ENCODE measurements around the gene SH3BP2.

GRCh38 chr4:2816401-2816954 is 23.6 kb downstream of the SH3BP2 start:
- TF ChIP-seq POLR2A (IDR thresholded peaks at IDR 0.05) (no peak), CTCF (IDR thresholded peaks at IDR 0.05) (no peak)

All from Peyer's patch (tissue), 4 donors.